Mesendoderm (in vitro differentiated cells): Measurements from ENCODE around the gene TAF1D.
A peak's percentile ranks its signal among the peaks of the same experiment; 100 is the strongest.

Experiments used
- DNase-seq: peaks from one replicate; pipeline ENCODE4 v3.0.0; 2013
- H2AK5ac ChIP-seq: 2 replicates; pipeline ENCODE4 v1.6.1; 2013; ENCODE audit warnings: low read length, inconsistent platforms
- H2BK120ac ChIP-seq: 2 replicates; pipeline ENCODE4 v1.6.1; 2013; ENCODE audit warnings: low read depth, mild to moderate bottlenecking, low read length, moderate library complexity, mixed read lengths
- H2BK15ac ChIP-seq: replicated peaks from 2 replicates; pipeline ENCODE4 v1.6.1; 2013; ENCODE audit warnings: low read depth, mild to moderate bottlenecking, moderate library complexity
- H2BK5ac ChIP-seq: 2 replicates; pipeline ENCODE4 v1.6.1; 2013; ENCODE audit warnings: low read length, inconsistent platforms
- H3K18ac ChIP-seq: 2 replicates; pipeline ENCODE4 v1.6.1; 2013; ENCODE audit warnings: mild to moderate bottlenecking, low read length, mixed read lengths
- H3K23ac ChIP-seq: one replicate; pipeline ENCODE4 v1.6.1; 2013; ENCODE audit warnings: low read length
- H3K27ac ChIP-seq: 2 replicates; pipeline ENCODE4 v1.5.1; 2013; ENCODE audit warnings: low read depth, mild to moderate bottlenecking, inconsistent platforms, low read length, moderate library complexity
- H3K27me3 ChIP-seq: 2 replicates; pipeline ENCODE4 v1.6.1; 2013; ENCODE audit warnings: low read length, control low read depth, mild to moderate bottlenecking, inconsistent platforms; ENCODE audit not compliant: insufficient read depth, poor library complexity
- H3K36me3 ChIP-seq: 2 replicates; pipeline ENCODE4 v1.6.1; 2013; ENCODE audit warnings: low read length, inconsistent platforms; ENCODE audit not compliant: control insufficient read depth, insufficient read depth
- H3K4ac ChIP-seq: one replicate; pipeline ENCODE4 v1.6.1; 2013; ENCODE audit warnings: low read depth, mild to moderate bottlenecking, low read length, moderate library complexity
- H3K4me1 ChIP-seq: 2 replicates; pipeline ENCODE4 v1.6.1; 2013; ENCODE audit warnings: low read depth, low read length, inconsistent platforms; ENCODE audit not compliant: control insufficient read depth
- H3K4me2 ChIP-seq: 2 replicates; pipeline ENCODE4 v1.6.1; 2013; ENCODE audit warnings: low read length
- H3K4me3 ChIP-seq: 2 replicates; pipeline ENCODE4 v1.5.1; 2013; ENCODE audit warnings: mild to moderate bottlenecking, low read length
- H3K56ac ChIP-seq: one replicate; pipeline ENCODE4 v1.6.1; 2013; ENCODE audit warnings: low read length
- H3K79me1 ChIP-seq: 2 replicates; pipeline ENCODE4 v1.6.1; 2013; ENCODE audit warnings: low read length, inconsistent platforms
- H3K79me2 ChIP-seq: 2 replicates; pipeline ENCODE4 v1.6.1; 2013; ENCODE audit warnings: mild to moderate bottlenecking, low read length; ENCODE audit not compliant: control insufficient read depth, insufficient read depth
- H3K9ac ChIP-seq: 2 replicates; pipeline ENCODE4 v1.6.1; 2013; ENCODE audit warnings: low read length, inconsistent platforms
- H4K5ac ChIP-seq: one replicate; pipeline ENCODE4 v1.6.1; 2013; ENCODE audit warnings: low read length
- H4K8ac ChIP-seq: one replicate; pipeline ENCODE4 v1.6.1; 2013; ENCODE audit warnings: low read depth, mild to moderate bottlenecking, control low read depth, low read length, moderate library complexity
- WGBS: extraction: QIAGEN DNeasy Blood & Tissue Kit; methylation state at CpG from one replicate; pipeline ENCODE4 v1.1.7; 2013; ENCODE audit warnings: low lambda C conversion rate, missing lambda C conversion rate; ENCODE audit not compliant: insufficient coverage; ENCODE audit errors: extremely low coverage; 5-methylcytosine and 5-hydroxymethylcytosine counted together

Gene TAF1D

DNA sequence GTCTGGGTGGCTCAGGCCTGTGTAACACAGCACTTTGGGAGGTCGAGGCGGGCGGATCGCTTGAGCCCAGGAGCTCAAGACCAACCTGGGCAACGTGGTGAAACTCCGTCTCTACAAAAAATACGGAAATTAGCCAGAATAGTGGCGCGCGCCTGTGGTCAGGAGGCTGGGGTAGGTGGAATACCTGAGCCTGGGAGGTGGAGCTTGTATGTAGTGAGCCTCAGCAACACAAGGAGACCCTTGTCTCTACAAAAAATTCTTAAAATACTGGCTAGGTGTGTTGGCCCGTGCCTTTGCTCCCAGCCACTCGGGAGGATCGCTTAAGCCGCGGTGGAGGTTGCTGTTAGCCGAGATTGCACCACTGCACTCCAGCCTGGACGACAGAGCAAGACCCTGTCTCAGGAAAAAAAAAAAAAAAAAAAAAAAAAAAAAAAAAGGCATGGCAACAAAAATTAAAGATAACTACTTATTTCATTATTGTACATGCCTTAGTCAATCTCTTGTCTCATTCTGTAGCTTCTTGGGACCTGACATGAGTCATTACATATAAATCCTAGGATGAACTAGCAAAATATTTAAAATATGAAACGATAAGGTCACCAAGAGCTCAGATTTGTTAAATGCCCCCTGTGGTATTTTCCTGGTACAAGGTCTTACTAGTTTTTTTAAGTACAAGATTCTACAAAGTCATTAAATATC, 1.1 kb downstream of the TAF1D start:
- Histone ChIP-seq H3K4me1 (no peaks in the 10 kb centered on the region), H3K56ac (peak overlapping the region; percentile 100), H3K4ac (peak overlapping the region; percentile 91), H2AK5ac (no peak overlapping the region), H3K4me3 (peak overlapping the region; percentile 100), H3K27ac (peak overlapping the region; percentile 55), H3K36me3 (peaks cover 8% of the 10 kb centered on the region), H2BK15ac (no peak overlapping the region), H2BK5ac (no peak overlapping the region), H3K79me1 (peaks cover 8% of the 10 kb centered on the region), H3K18ac (peak overlapping the region; percentile 31), H3K27me3 (no peaks in the 10 kb centered on the region), H3K4me2 (peak overlapping the region; percentile 48), H3K79me2 (peaks cover 53% of the 10 kb centered on the region), H3K9ac (peak overlapping the region; percentile 100), H4K8ac (no peak overlapping the region), H3K23ac (no peak overlapping the region), H4K5ac (no peak overlapping the region), H2BK120ac (no peak overlapping the region)
- WGBS: no CpG with 5 or more reads among the region's 18 CpGs
- DNase-seq: peak; percentile 81

DNA sequence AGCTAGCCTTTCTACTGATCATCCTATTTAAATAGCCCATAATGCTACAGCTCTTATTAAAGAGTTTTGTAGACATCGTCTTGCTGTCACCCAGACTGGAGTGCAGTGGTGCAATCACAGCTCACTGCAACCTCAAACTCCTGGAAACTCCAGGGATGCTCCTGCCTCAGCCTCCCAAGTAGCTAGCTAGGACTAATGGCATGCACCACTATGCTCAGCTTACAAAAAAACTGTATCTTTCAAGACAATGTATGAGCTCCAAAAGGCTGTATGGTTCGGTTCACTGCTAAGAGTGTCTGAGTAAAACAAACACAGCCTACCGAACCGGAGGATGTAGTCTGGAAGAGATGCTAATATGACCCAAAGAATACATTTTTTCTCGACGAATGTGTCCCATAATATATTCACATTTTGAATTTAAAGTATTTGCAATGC, 2.6 kb downstream of the TAF1D start:
- Histone ChIP-seq H4K5ac (no peak overlapping the region), H3K56ac (peak overlapping the region; percentile 80), H3K79me1 (peaks cover 6% of the 10 kb centered on the region), H3K36me3 (peaks cover 11% of the 10 kb centered on the region), H3K4me2 (peak overlapping the region; percentile 63), H3K4ac (no peak overlapping the region), H3K18ac (no peak overlapping the region), H2BK5ac (no peak overlapping the region), H2BK120ac (no peak overlapping the region), H3K23ac (no peak overlapping the region), H3K79me2 (peaks cover 58% of the 10 kb centered on the region), H4K8ac (no peak overlapping the region), H2BK15ac (no peak overlapping the region), H3K4me1 (no peaks in the 10 kb centered on the region), H2AK5ac (no peak overlapping the region), H3K27me3 (no peaks in the 10 kb centered on the region), H3K9ac (peak overlapping the region; percentile 100), H3K4me3 (peak overlapping the region; percentile 45), H3K27ac (no peak overlapping the region)
- WGBS: no CpG with 5 or more reads among the region's 6 CpGs
- no peak for DNase-seq

DNA sequence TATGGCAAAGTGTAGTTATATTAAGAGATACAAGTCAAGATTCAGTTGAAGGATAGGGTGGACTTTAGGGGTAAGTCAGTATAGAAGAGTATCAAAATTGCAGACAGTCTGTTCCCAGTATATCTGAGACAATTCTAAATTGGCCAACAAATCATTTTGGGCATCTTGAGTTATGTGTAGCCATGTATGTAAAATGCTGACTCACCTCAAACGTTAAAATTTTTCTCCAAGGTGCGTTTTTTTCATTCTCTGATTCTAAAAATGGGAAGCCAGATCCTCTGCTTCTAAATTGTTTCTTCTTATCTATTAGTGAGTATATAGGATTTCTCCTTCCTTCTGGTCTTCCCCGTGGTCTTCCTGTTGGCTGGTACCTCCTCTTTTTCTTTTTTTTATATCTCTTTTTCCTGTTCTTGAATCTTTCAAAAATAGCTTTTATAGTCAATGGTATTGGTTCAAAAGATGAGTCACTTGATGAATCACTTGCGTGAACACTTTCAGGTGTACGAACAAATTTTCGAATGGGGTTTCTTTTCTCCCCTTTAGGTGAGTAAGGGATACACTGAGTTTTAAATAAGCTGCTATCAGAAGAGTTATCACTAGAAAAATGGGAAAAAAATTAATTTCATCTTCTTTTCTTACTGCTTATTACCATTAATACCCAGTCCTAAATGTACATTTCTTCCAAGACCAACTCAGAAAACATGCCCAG, 3.2 kb downstream of the TAF1D start:
- Histone ChIP-seq H3K79me2 (peaks cover 56% of the 10 kb centered on the region), H3K27me3 (no peaks in the 10 kb centered on the region), H2BK5ac (no peak overlapping the region), H3K23ac (no peak overlapping the region), H4K5ac (no peak overlapping the region), H3K36me3 (peaks cover 13% of the 10 kb centered on the region), H4K8ac (no peak overlapping the region), H3K18ac (no peak overlapping the region), H3K9ac (peak overlapping the region; percentile 100), H2AK5ac (no peak overlapping the region), H2BK15ac (no peak overlapping the region), H3K4me1 (no peaks in the 10 kb centered on the region), H3K27ac (no peak overlapping the region), H3K4me3 (peak overlapping the region; percentile 13), H3K79me1 (peaks cover 4% of the 10 kb centered on the region), H3K4me2 (peak overlapping the region; percentile 63), H3K4ac (no peak overlapping the region), H2BK120ac (no peak overlapping the region), H3K56ac (peak overlapping the region; percentile 50)
- no peak for DNase-seq
- no CpG with 5 or more reads among the region's 6 CpGs for WGBS

DNA sequence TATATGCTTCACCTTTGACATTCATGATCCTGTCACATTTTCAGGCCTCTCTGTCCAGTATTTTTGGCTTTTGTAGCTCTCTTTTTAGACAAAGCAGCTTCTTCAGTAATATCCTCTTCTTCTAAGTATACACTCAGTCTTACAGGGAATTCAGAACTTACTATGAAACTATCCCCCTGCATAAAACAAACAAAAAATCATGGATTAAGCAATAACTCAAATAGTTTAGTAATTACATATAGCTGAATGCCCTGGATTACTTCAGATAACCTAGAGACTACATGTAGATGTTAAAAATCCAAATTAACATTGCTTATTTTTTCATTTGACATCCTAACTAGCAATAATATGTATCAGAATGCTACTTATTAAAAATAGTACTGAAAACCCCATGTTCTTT, 5.2 kb downstream of the TAF1D start:
- Histone ChIP-seq H3K27ac (no peak overlapping the region), H3K36me3 (peaks cover 13% of the 10 kb centered on the region), H3K4me1 (no peaks in the 10 kb centered on the region), H3K23ac (no peak overlapping the region), H3K79me2 (peaks cover 50% of the 10 kb centered on the region), H2BK15ac (no peak overlapping the region), H2BK5ac (no peak overlapping the region), H3K18ac (no peak overlapping the region), H3K9ac (no peak overlapping the region), H3K56ac (no peak overlapping the region), H3K79me1 (no peaks in the 10 kb centered on the region), H2AK5ac (no peak overlapping the region), H3K4ac (no peak overlapping the region), H3K4me3 (no peak overlapping the region), H3K4me2 (no peak overlapping the region), H2BK120ac (no peak overlapping the region), H4K8ac (no peak overlapping the region), H3K27me3 (no peaks in the 10 kb centered on the region), H4K5ac (no peak overlapping the region)
- DNase-seq: no peak

DNA sequence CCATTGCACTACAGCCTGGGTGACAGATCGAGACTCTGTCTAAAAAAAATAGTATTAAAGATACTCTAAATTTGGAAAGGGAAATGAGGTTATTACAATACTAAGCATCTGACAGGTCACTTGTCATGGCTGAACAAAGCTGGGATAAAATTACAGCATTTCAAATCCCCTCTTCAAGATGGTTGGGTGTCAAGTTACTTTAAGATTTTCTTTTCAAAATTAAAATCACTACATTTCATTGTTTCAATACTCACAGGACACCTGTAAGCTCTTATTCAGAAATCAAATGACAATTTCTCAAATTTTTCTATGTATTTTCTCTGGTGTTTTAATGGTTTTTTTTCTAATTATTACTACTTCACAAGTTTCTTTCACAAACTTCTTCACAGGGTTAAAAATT, 5.7 kb downstream of the TAF1D start:
- peaks cover 13% of the 10 kb centered on the region for H3K36me3 ChIP-seq
- no peak overlapping the region for H3K4ac ChIP-seq
- no peak for DNase-seq
- WGBS: no CpG with 5 or more reads among the region's 1 CpG
- H3K79me1 ChIP-seq: no peaks in the 10 kb centered on the region
- no peak overlapping the region for H3K4me3 ChIP-seq
- no peak overlapping the region for H4K8ac ChIP-seq
- H2BK5ac ChIP-seq: no peak overlapping the region
- H3K23ac ChIP-seq: no peak overlapping the region
- H3K9ac ChIP-seq: peak overlapping the region; percentile 28
- no peak overlapping the region for H3K56ac ChIP-seq
- no peak overlapping the region for H3K4me2 ChIP-seq
- no peaks in the 10 kb centered on the region for H3K27me3 ChIP-seq
- H3K18ac ChIP-seq: no peak overlapping the region
- H4K5ac ChIP-seq: no peak overlapping the region
- H3K4me1 ChIP-seq: no peaks in the 10 kb centered on the region
- H3K27ac ChIP-seq: no peak overlapping the region
- H3K79me2 ChIP-seq: peaks cover 45% of the 10 kb centered on the region
- H2AK5ac ChIP-seq: no peak overlapping the region
- no peak overlapping the region for H2BK15ac ChIP-seq
- H2BK120ac ChIP-seq: no peak overlapping the region
